Chondrocyte (in vitro differentiated cells): ENCODE measurements around the gene NDUFAB1. TPM values are rescaled to one million over a fixed set of nuclear protein-coding genes. Genes with fewer than 3 reads are reported as not detected.
"Not testable (repeated sequence)": the region's sequence is repeated elsewhere in the genome, so short reads cannot be mapped to it uniquely, and the experiment has no call there.

Experiments
- DNase-seq: peaks from one replicate; pipeline ENCODE4 v3.0.0; 2021; ENCODE audit warnings: mixed read lengths, low spot score
- H3K27ac Mint-ChIP-seq: one replicate; pipeline ENCODE4 v1.8.0; 2021; ENCODE audit warnings: mild to moderate bottlenecking, moderate library complexity, mixed read lengths; ENCODE audit not compliant: unreplicated experiment
- H3K27me3 Mint-ChIP-seq: 2 replicates; pipeline ENCODE4 v1.8.0; 2021; ENCODE audit warnings: low read depth, mixed read lengths
- H3K36me3 Mint-ChIP-seq: 2 replicates; pipeline ENCODE4 v1.8.0; 2021; ENCODE audit warnings: low read depth, mixed read lengths
- H3K4me1 Mint-ChIP-seq: 2 replicates; pipeline ENCODE4 v1.8.0; 2021; ENCODE audit warnings: low read depth, mild to moderate bottlenecking, mixed read lengths
- H3K4me3 Mint-ChIP-seq: one replicate; pipeline ENCODE4 v1.8.0; 2021; ENCODE audit warnings: mild to moderate bottlenecking, moderate library complexity, mixed read lengths; ENCODE audit not compliant: unreplicated experiment
- H3K9me3 Mint-ChIP-seq: 2 replicates; pipeline ENCODE4 v1.8.0; 2021; ENCODE audit warnings: low read depth, mixed read lengths
- CTCF ChIP-seq: fragments of 200-600 bp; sonication (generic); IDR thresholded peaks from 2 replicates; pipeline ENCODE4 v1.5.0; 2021; ENCODE audit warnings: antibody characterized with exemption, mild to moderate bottlenecking, moderate library complexity
- total RNA-seq: library from RNA; stranded (reverse); gene quantifications from 3 replicates; pipeline ENCODE4 v1.2.1, GENCODE V29; 2021

The NDUFAB1 gene
- total RNA-seq, 1 donor from 2014 or later = 62.5 TPM

GRCh38 chr16:23552161-23552560 lies 44.0 kb downstream of the NDUFAB1 start:
- Mint-ChIP-seq H3K27me3 (no peaks in the 10 kb centered on the region), H3K27ac (no peak overlapping the region), H3K9me3 (no peaks in the 10 kb centered on the region), H3K4me3 (no peak overlapping the region), H3K36me3 (peaks cover 15% of the 10 kb centered on the region), H3K4me1 (peaks cover 12% of the 10 kb centered on the region)
- TF ChIP-seq CTCF = no peak
- no peak for DNase-seq

GRCh38 chr16:23549938-23550337 lies 46.2 kb downstream of the NDUFAB1 start:
- Mint-ChIP-seq H3K9me3 (no peaks in the 10 kb centered on the region), H3K27ac (no peak overlapping the region), H3K27me3 (no peaks in the 10 kb centered on the region), H3K4me3 (no peak overlapping the region), H3K36me3 (peaks cover 19% of the 10 kb centered on the region), H3K4me1 (no peaks in the 10 kb centered on the region)
- peak; percentile 18 for DNase-seq
- no peak for TF ChIP-seq CTCF

GRCh38 chr16:23544436-23544835 lies 51.7 kb downstream of the NDUFAB1 start:
- Mint-ChIP-seq H3K27ac (no peak overlapping the region), H3K9me3 (no peaks in the 10 kb centered on the region), H3K27me3 (no peaks in the 10 kb centered on the region), H3K36me3 (peaks cover 28% of the 10 kb centered on the region), H3K4me1 (no peaks in the 10 kb centered on the region), H3K4me3 (no peak overlapping the region)
- TF ChIP-seq CTCF = no peak
- peak; percentile 70 for DNase-seq

- H3K27me3 Mint-ChIP-seq, H3K27ac Mint-ChIP-seq, H3K4me3 Mint-ChIP-seq, DNase-seq, H3K9me3 Mint-ChIP-seq: not testable (repeated sequence)
- Mint-ChIP-seq H3K36me3 (peaks cover 20% of the 10 kb centered on the region), H3K4me1 (peaks cover 10% of the 10 kb centered on the region)
Measured at GRCh38 chr16:23540817-23541178, 55.3 kb downstream of the NDUFAB1 start.

- no peak overlapping the region for H3K27ac Mint-ChIP-seq
- H3K4me1 Mint-ChIP-seq = peaks cover 10% of the 10 kb centered on the region
- H3K4me3 Mint-ChIP-seq = no peak overlapping the region
- no peak for TF ChIP-seq CTCF
- no peaks in the 10 kb centered on the region for H3K27me3 Mint-ChIP-seq
- H3K36me3 Mint-ChIP-seq = peaks cover 21% of the 10 kb centered on the region
- peak; percentile 33 for DNase-seq
- H3K9me3 Mint-ChIP-seq = no peaks in the 10 kb centered on the region
Measured at GRCh38 chr16:23539984-23540816, 55.9 kb downstream of the NDUFAB1 start.

GRCh38 chr16:23538919-23539278 lies 57.2 kb downstream of the NDUFAB1 start:
- TF ChIP-seq CTCF = no peak

More at GRCh38 chr16:23538919-23539278, 57.2 kb downstream of the NDUFAB1 start:
- peak overlapping the region; percentile 84 for H3K27ac Mint-ChIP-seq
- H3K36me3 Mint-ChIP-seq = peaks cover 24% of the 10 kb centered on the region
- H3K9me3 Mint-ChIP-seq = no peaks in the 10 kb centered on the region
- DNase-seq = peak; percentile 1
- H3K4me3 Mint-ChIP-seq = no peak overlapping the region
- H3K4me1 Mint-ChIP-seq = peaks cover 10% of the 10 kb centered on the region
- no peaks in the 10 kb centered on the region for H3K27me3 Mint-ChIP-seq
